GM18511 (cell line): ENCODE data around the gene UGT1A10.
"Not testable (repeated sequence)": the region's sequence is repeated elsewhere in the genome, so short reads cannot be mapped to it uniquely, and the experiment has no call there.

Source experiments
- ATAC-seq: cut with Tn5 transposase; IDR thresholded peaks from one replicate; pipeline ENCODE4 v1.9.1; 2021; ENCODE audit warnings: mild to moderate bottlenecking, moderate library complexity; ENCODE audit not compliant: unreplicated experiment

UGT1A10 gene

GRCh38 chr2:233736868-233737653 lies 100.8 kb downstream of the UGT1A10 start:
- ATAC-seq = not testable (repeated sequence)

GRCh38 chr2:233740870-233741269 lies 104.6 kb downstream of the UGT1A10 start:
- no peak for ATAC-seq

- ATAC-seq = no peak
Measured at GRCh38 chr2:233743464-233744259, 107.4 kb downstream of the UGT1A10 start.

- no peak for ATAC-seq
Measured at GRCh38 chr2:233745073-233745755, 109.0 kb downstream of the UGT1A10 start.

- ATAC-seq = not testable (repeated sequence)
Measured at GRCh38 chr2:233745838-233746237, 109.6 kb downstream of the UGT1A10 start.

GRCh38 chr2:233746475-233747282 lies 110.4 kb downstream of the UGT1A10 start:
- no peak for ATAC-seq

- no peak for ATAC-seq
Measured at GRCh38 chr2:233747283-233747544, 111.0 kb downstream of the UGT1A10 start.

GRCh38 chr2:233750689-233751088 lies 114.4 kb downstream of the UGT1A10 start:
- ATAC-seq = not testable (repeated sequence)

GRCh38 chr2:233751212-233752009 lies 115.2 kb downstream of the UGT1A10 start:
- not testable (repeated sequence) for ATAC-seq

- no peak for ATAC-seq
Measured at GRCh38 chr2:233754872-233755611, 118.8 kb downstream of the UGT1A10 start.

GRCh38 chr2:233756429-233757081 lies 120.3 kb downstream of the UGT1A10 start:
- no peak for ATAC-seq

- no peak for ATAC-seq
Measured at GRCh38 chr2:233758141-233758540, 121.9 kb downstream of the UGT1A10 start.

- ATAC-seq = no peak
Measured at GRCh38 chr2:233758849-233759248, 122.6 kb downstream of the UGT1A10 start.

GRCh38 chr2:233760043-233760442 lies 123.8 kb downstream of the UGT1A10 start, which contains the start of gene UGT1A1:
TSS of gene UGT1A1 (plus strand) at chr2:233760270. CDS start at chr2:233760288, 18 bp downstream.
- no peak for ATAC-seq

GRCh38 chr2:233761040-233761769 lies 125.0 kb downstream of the UGT1A10 start:
- no peak for ATAC-seq

GRCh38 chr2:233764264-233764663 lies 128.0 kb downstream of the UGT1A10 start:
- ATAC-seq = no peak

- ATAC-seq = no peak
Measured at GRCh38 chr2:233764761-233765160, 128.5 kb downstream of the UGT1A10 start.

GRCh38 chr2:233766416-233766815 lies 130.2 kb downstream of the UGT1A10 start:
- ATAC-seq = no peak
